SK-N-SH (cell line): ENCODE measurements around the gene PSMA5.

Source experiments
- CHD2 ChIP-seq: fragments of 150-350 bp; IDR thresholded peaks from 2 replicates; pipeline ENCODE4 v1.6.1; 2018; ENCODE audit warnings: low read length; ENCODE audit not compliant: partially characterized antibody
- CTCF ChIP-seq: fragments of 200-600 bp; sonication (generic); IDR thresholded peaks from 2 replicates; pipeline ENCODE4 v1.6.1; 2017; ENCODE audit warnings: antibody characterized with exemption, mild to moderate bottlenecking, moderate library complexity
- EP300 ChIP-seq, 2 experiments: IDR thresholded peaks; 2 replicates each; pipeline versions ENCODE4 v1.4.0 to v1.6.1; 2012; ENCODE audit warnings: borderline replicate concordance in 1 of 2, low read depth in 1 of 2, low read length in 1 of 2
- GABPA ChIP-seq: IDR thresholded peaks from 2 replicates; pipeline ENCODE4 v1.4.0; 2012; ENCODE audit warnings: low read depth, mild to moderate bottlenecking
- IRF3 ChIP-seq: fragments of 150-350 bp; IDR thresholded peaks from 2 replicates; pipeline ENCODE4 v1.6.1; 2016; ENCODE audit warnings: mild to moderate bottlenecking, low read depth, low read length
- PBX3 ChIP-seq: IDR thresholded peaks from 2 replicates; pipeline ENCODE4; 2012
- POLR2AphosphoS5 ChIP-seq: IDR thresholded peaks from 2 replicates; pipeline ENCODE4 v1.6.1; 2012; ENCODE audit warnings: low read depth, low read length
- RCOR1 ChIP-seq: fragments of 150-350 bp; IDR thresholded peaks from 2 replicates; pipeline ENCODE4 v1.6.1; 2017; ENCODE audit warnings: antibody characterized with exemption, low read length
- REST ChIP-seq: IDR thresholded peaks from 2 replicates; pipeline ENCODE4 v1.6.1; 2012; ENCODE audit warnings: mild to moderate bottlenecking, low read depth, low read length, moderate library complexity
- TAF1 ChIP-seq: IDR thresholded peaks from 2 replicates; pipeline ENCODE4 v1.6.1; 2012; ENCODE audit warnings: low read depth, mild to moderate bottlenecking, low read length, moderate library complexity, borderline replicate concordance
- TCF12 ChIP-seq: IDR thresholded peaks from 2 replicates; pipeline ENCODE4 v1.4.0; 2012

- TF ChIP-seq IRF3, result no peak
- no peak for TF ChIP-seq POLR2AphosphoS5
- TF ChIP-seq EP300 (IDR thresholded peaks at IDR 0.05; ENCODE audit: borderline replicate concordance in 1 of 2, low read depth in 1 of 2, low read length in 1 of 2), result no peak
- no peak for TF ChIP-seq REST
- TF ChIP-seq TCF12, result no peak
- no peak for TF ChIP-seq GABPA
- no peak for TF ChIP-seq CTCF
- no peak for TF ChIP-seq TAF1
- no peak for TF ChIP-seq PBX3
- TF ChIP-seq RCOR1, result no peak
- no peak for TF ChIP-seq CHD2
Observed at GRCh38 chr1:109393617-109394233, 32.5 kb downstream of the PSMA5 start.
